WTC11 (cell line): ENCODE results near the gene VAMP2. TPM values are rescaled to one million over a fixed set of nuclear protein-coding genes. Genes with fewer than 3 reads are reported as not detected.
A peak's percentile ranks its signal among the peaks of the same experiment; 100 is the strongest.

Source experiments
- AFF4 ChIP-seq: sonication (generic); formaldehyde crosslinking; IDR thresholded peaks from 2 replicates; pipeline ENCODE4 v1.8.1; 2023; ENCODE audit warnings: mild to moderate bottlenecking, missing genetic modification reagents, borderline replicate concordance
- ARID4B ChIP-seq: sonication (generic); formaldehyde crosslinking; IDR thresholded peaks from 2 replicates; pipeline ENCODE4 v1.8.0; 2023; ENCODE audit warnings: missing genetic modification reagents, mild to moderate bottlenecking, borderline replicate concordance
- ATF3 ChIP-seq: sonication (generic); formaldehyde crosslinking; conservative IDR thresholded peaks from 2 replicates; pipeline ENCODE4 v1.8.1; 2022; ENCODE audit warnings: mild to moderate bottlenecking, missing genetic modification reagents
- ATF6 ChIP-seq: sonication (generic); formaldehyde crosslinking; IDR thresholded peaks from 2 replicates; pipeline ENCODE4 v1.8.1; 2023; ENCODE audit warnings: mild to moderate bottlenecking, missing genetic modification reagents
- FOXP1 ChIP-seq: sonication (generic); formaldehyde crosslinking; IDR thresholded peaks from 2 replicates; pipeline ENCODE4 v1.8.0; 2022; ENCODE audit warnings: missing genetic modification reagents, mild to moderate bottlenecking, moderate library complexity, borderline replicate concordance
- HMGA2 ChIP-seq: fragments of 250-450 bp; sonication (Bioruptor Pico); IDR thresholded peaks from 2 replicates; pipeline ENCODE4 v1.4.0; 2021; ENCODE audit warnings: mild to moderate bottlenecking, moderate library complexity
- HMGXB4 ChIP-seq: sonication (generic); formaldehyde crosslinking; IDR thresholded peaks from 2 replicates; pipeline ENCODE4 v1.8.1; 2023; ENCODE audit warnings: mild to moderate bottlenecking, moderate library complexity, missing genetic modification reagents
- JUN ChIP-seq: sonication (generic); formaldehyde crosslinking; IDR thresholded peaks from 2 replicates; pipeline ENCODE4 v1.8.0; 2023; ENCODE audit warnings: mild to moderate bottlenecking, missing genetic modification reagents
- MAX ChIP-seq: sonication (generic); formaldehyde crosslinking; IDR thresholded peaks from 2 replicates; pipeline ENCODE4 v1.8.0; 2022; ENCODE audit warnings: mild to moderate bottlenecking, missing genetic modification reagents
- MLX ChIP-seq: sonication (generic); formaldehyde crosslinking; IDR thresholded peaks from 2 replicates; pipeline ENCODE4 v1.8.1; 2023; ENCODE audit warnings: mild to moderate bottlenecking, missing genetic modification reagents, moderate library complexity
- NFYB ChIP-seq: sonication (generic); formaldehyde crosslinking; conservative IDR thresholded peaks from 2 replicates; pipeline ENCODE4 v1.8.0; 2022; ENCODE audit warnings: low read depth, missing genetic modification reagents
- OVOL2 ChIP-seq: fragments of 250-450 bp; sonication (Bioruptor Pico); IDR thresholded peaks from 2 replicates; pipeline ENCODE4 v1.9.0; 2021; ENCODE audit warnings: mild to moderate bottlenecking, borderline replicate concordance
- SMAD3 ChIP-seq: sonication (generic); formaldehyde crosslinking; IDR thresholded peaks from 2 replicates; pipeline ENCODE4 v1.8.0; 2022; ENCODE audit warnings: missing genetic modification reagents, mild to moderate bottlenecking, borderline replicate concordance
- SOX15 ChIP-seq: fragments of 250-450 bp; sonication (Bioruptor Pico); IDR thresholded peaks from 2 replicates; pipeline ENCODE4 v1.9.0; 2021; ENCODE audit warnings: mild to moderate bottlenecking
- TEAD1 ChIP-seq: sonication (generic); formaldehyde crosslinking; IDR thresholded peaks from 2 replicates; pipeline ENCODE4 v1.8.0; 2022; ENCODE audit warnings: mild to moderate bottlenecking, missing genetic modification reagents
- ZNF219 ChIP-seq: sonication (generic); formaldehyde crosslinking; IDR thresholded peaks from 2 replicates; pipeline ENCODE4 v1.8.0; 2023; ENCODE audit warnings: missing genetic modification reagents, mild to moderate bottlenecking, borderline replicate concordance
- ZNF532 ChIP-seq: fragments of 250-450 bp; sonication (Bioruptor Pico); IDR thresholded peaks from 2 replicates; pipeline ENCODE4 v1.9.0; 2021; ENCODE audit warnings: mild to moderate bottlenecking, borderline replicate concordance
- ZSCAN18 ChIP-seq: fragments of 250-450 bp; sonication (Bioruptor Pico); IDR thresholded peaks from 2 replicates; pipeline ENCODE4 v2.1.2; 2022; ENCODE audit warnings: mild to moderate bottlenecking, moderate library complexity
- total RNA-seq: library from RNA; stranded (reverse); gene quantifications from 3 replicates; pipeline ENCODE4 v1.2.3, GENCODE V29; 2021

The VAMP2 gene
- total RNA-seq, 1 experiment from 2014 or later = 27.4 TPM

- TF ChIP-seq HMGXB4 (CRISPR knock-in tag) (peak; percentile 88; the same call in 1 of the 2 replicates), ZNF532 (CRISPR knock-in tag) (peak; percentile 54; the same call in 1 of the 2 replicates), ARID4B (CRISPR knock-in tag) (0 out of 2 replicates have a peak, but pooled peaks have one; percentile 41), SMAD3 (CRISPR knock-in tag) (no peak), NFYB (CRISPR knock-in tag) (no peak), MAX (CRISPR knock-in tag) (peak; percentile 41), HMGA2 (CRISPR knock-in tag) (no peak), FOXP1 (CRISPR knock-in tag) (no peak), OVOL2 (CRISPR knock-in tag) (no peak; the same call in 1 of the 2 replicates), TEAD1 (CRISPR knock-in tag) (0 out of 2 replicates have a peak, but pooled peaks have one; percentile 43), ZSCAN18 (CRISPR knock-in tag) (no peak), ZNF219 (CRISPR knock-in tag) (no peak), SOX15 (CRISPR knock-in tag) (no peak), ATF6 (CRISPR knock-in tag) (no peak), ATF3 (CRISPR knock-in tag) (no peak), MLX (no peak), JUN (CRISPR knock-in tag) (no peak), AFF4 (CRISPR knock-in tag) (no peak)
Measured at GRCh38 chr17:8187517-8188262, 24.9 kb upstream of the VAMP2 start (continued).
